Mesenchymal stem cell (in vitro differentiated cells and primary cell): ENCODE measurements around the gene STK32B.

Source experiments
- DNase-seq: peaks from one replicate; pipeline ENCODE4 v3.0.0-alpha.2; 2013
- H2AFZ ChIP-seq: one replicate; pipeline ENCODE4 v1.6.1; 2013; ENCODE audit warnings: low read depth, mild to moderate bottlenecking, control low read depth, inconsistent platforms, low read length, moderate library complexity
- H2AK5ac ChIP-seq: 2 replicates; pipeline ENCODE4 v1.6.1; 2013; ENCODE audit warnings: low read length, moderate library complexity, mild to moderate bottlenecking, inconsistent platforms; ENCODE audit not compliant: severe bottlenecking
- H2BK120ac ChIP-seq: one replicate; pipeline ENCODE4 v1.6.1; 2013; ENCODE audit warnings: low read depth, mild to moderate bottlenecking, inconsistent platforms, low read length, moderate library complexity
- H2BK12ac ChIP-seq, 2 experiments: one replicate each; pipeline ENCODE4 v1.6.1; 2013; ENCODE audit warnings: inconsistent platforms in 2 of 2, low read length in 2 of 2, mild to moderate bottlenecking in 2 of 2, moderate library complexity in 2 of 2, control low read depth in 1 of 2
- H2BK15ac ChIP-seq: one replicate; pipeline ENCODE4 v1.6.1; 2013; ENCODE audit warnings: mild to moderate bottlenecking, low read depth, inconsistent platforms; ENCODE audit not compliant: poor library complexity, severe bottlenecking
- H2BK5ac ChIP-seq: 2 replicates; pipeline ENCODE4 v1.6.1; 2013; ENCODE audit warnings: low read depth, mild to moderate bottlenecking, low read length, control low read depth, inconsistent platforms; ENCODE audit not compliant: poor library complexity, severe bottlenecking
- H3K14ac ChIP-seq, 2 experiments: one replicate each; pipeline ENCODE4 v1.6.1; 2013; ENCODE audit warnings: inconsistent platforms in 2 of 2, low read length in 2 of 2, control low read depth in 1 of 2, mild to moderate bottlenecking in 1 of 2, moderate library complexity in 1 of 2
- H3K18ac ChIP-seq, 2 experiments: one replicate each; pipeline ENCODE4 v1.6.1; 2013; ENCODE audit warnings: inconsistent platforms in 2 of 2, low read length in 2 of 2, control low read depth in 1 of 2, low read depth in 1 of 2, mild to moderate bottlenecking in 1 of 2
- H3K23ac ChIP-seq, 2 experiments: one replicate each; pipeline ENCODE4 v1.6.1; 2013; ENCODE audit warnings: inconsistent platforms in 2 of 2, low read length in 2 of 2, mild to moderate bottlenecking in 2 of 2, moderate library complexity in 2 of 2, control low read depth in 1 of 2
- H3K27ac ChIP-seq: 2 replicates; pipeline ENCODE4 v1.5.1; 2013; ENCODE audit warnings: mild to moderate bottlenecking, moderate library complexity, low read length, control low read depth, inconsistent platforms; ENCODE audit not compliant: poor library complexity, severe bottlenecking
- H3K27me3 ChIP-seq, 2 experiments: 2 replicates each; pipeline versions ENCODE4 v1.6.1 to v1.7.0; 2013; ENCODE audit warnings: low read length in 2 of 2, mild to moderate bottlenecking in 2 of 2, moderate library complexity in 2 of 2, control low read depth in 1 of 2, inconsistent platforms in 1 of 2; ENCODE audit not compliant: control insufficient read depth in 1 of 2, insufficient read depth in 1 of 2
- H3K36me3 ChIP-seq, 2 experiments: 2 replicates each; pipeline versions ENCODE4 v1.6.1 to v1.7.0; 2013; ENCODE audit warnings: low read length in 2 of 2, control low read depth in 1 of 2, inconsistent platforms in 1 of 2, low read depth in 1 of 2, mild to moderate bottlenecking in 1 of 2; ENCODE audit not compliant: insufficient read depth in 2 of 2, control insufficient read depth in 1 of 2
- H3K4ac ChIP-seq, 2 experiments: one replicate each; pipeline ENCODE4 v1.6.1; 2013; ENCODE audit warnings: inconsistent platforms in 2 of 2, low read length in 2 of 2, mild to moderate bottlenecking in 2 of 2, moderate library complexity in 2 of 2, control low read depth in 1 of 2, low read depth in 1 of 2
- H3K4me1 ChIP-seq: 2 replicates; pipeline ENCODE4 v1.6.1; 2013; ENCODE audit warnings: low read depth, low read length, control low read depth; ENCODE audit not compliant: control insufficient read depth, insufficient read depth
- H3K4me2 ChIP-seq: 2 replicates; pipeline ENCODE4 v1.6.1; 2013; ENCODE audit warnings: low read length, mild to moderate bottlenecking, inconsistent platforms; ENCODE audit not compliant: poor library complexity, severe bottlenecking
- H3K4me3 ChIP-seq, 2 experiments: 2 replicates each; pipeline versions ENCODE4 v1.5.1 to v1.7.0; 2013; ENCODE audit warnings: low read length in 2 of 2, mild to moderate bottlenecking in 2 of 2, control low read depth in 1 of 2, low read depth in 1 of 2; ENCODE audit not compliant: insufficient read depth in 1 of 2
- H3K79me1 ChIP-seq: replicated peaks from 2 replicates; pipeline ENCODE4 v1.6.1; 2013; ENCODE audit warnings: mild to moderate bottlenecking, control low read depth, low read length, inconsistent platforms; ENCODE audit not compliant: poor library complexity, severe bottlenecking
- H3K9ac ChIP-seq: 2 replicates; pipeline ENCODE4 v1.7.0; 2013; ENCODE audit warnings: mild to moderate bottlenecking, low read length, moderate library complexity
- H3K9me3 ChIP-seq: 2 replicates; pipeline ENCODE4 v1.7.0; 2013; ENCODE audit warnings: mild to moderate bottlenecking, low read length; ENCODE audit not compliant: control insufficient read depth
- H4K8ac ChIP-seq: one replicate; pipeline ENCODE4 v1.6.1; 2013; ENCODE audit warnings: inconsistent platforms, mild to moderate bottlenecking, low read length, moderate library complexity
- H4K91ac ChIP-seq: one replicate; pipeline ENCODE4 v1.6.1; 2013; ENCODE audit warnings: mild to moderate bottlenecking, low read length, inconsistent platforms
- WGBS: methylation state at CpG from one replicate; pipeline ENCODE4 v1.1.7; 2013; ENCODE audit warnings: mixed read lengths; 5-methylcytosine and 5-hydroxymethylcytosine counted together

The STK32B gene

DNA sequence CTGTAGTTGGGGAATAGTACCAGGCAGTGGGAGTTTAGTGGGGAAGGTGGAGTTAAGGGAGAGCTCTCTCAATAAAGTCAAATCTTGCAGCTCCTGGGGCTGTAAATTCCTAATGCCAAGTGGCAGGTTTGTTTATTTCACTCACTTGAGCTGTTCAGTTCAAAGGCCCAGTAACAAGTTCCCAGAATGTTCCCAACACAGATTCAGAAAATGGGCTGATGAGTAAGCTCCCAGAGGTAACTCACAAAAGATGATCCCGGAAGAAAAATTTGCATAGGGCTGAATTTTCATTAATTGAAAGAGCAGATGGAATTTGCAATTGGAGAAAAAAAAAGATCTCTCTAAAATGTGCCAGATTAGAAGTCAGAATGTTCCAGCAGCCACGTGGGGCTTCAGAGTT, 370.9 kb downstream of the STK32B start:
- Histone ChIP-seq H3K4ac (no peak overlapping the region), H2BK120ac (no peak overlapping the region), H3K18ac (no peak overlapping the region), H3K9ac (no peak overlapping the region), H3K9me3 (peaks cover 10% of the 10 kb centered on the region), H3K27ac (no peak overlapping the region), H2BK12ac (no peak overlapping the region), H3K79me1 (no peaks in the 10 kb centered on the region), H2BK5ac (no peak overlapping the region), H3K23ac (no peak overlapping the region), H3K14ac (no peak overlapping the region), H3K27me3 (no peaks in the 10 kb centered on the region), H2AFZ (no peak overlapping the region), H4K91ac (no peak overlapping the region), H2BK15ac (no peak overlapping the region), H3K36me3 (peaks cover 6 to 8% of the 10 kb centered on the region in 2 experiments), H4K8ac (no peak overlapping the region), H2AK5ac (no peak overlapping the region), H3K4me2 (no peak overlapping the region), H3K4me3 (no peak overlapping the region), H3K4me1 (no peaks in the 10 kb centered on the region)
- 70% methylated on average over 2 of the region's 2 CpGs for WGBS
- DNase-seq: no peak

DNA sequence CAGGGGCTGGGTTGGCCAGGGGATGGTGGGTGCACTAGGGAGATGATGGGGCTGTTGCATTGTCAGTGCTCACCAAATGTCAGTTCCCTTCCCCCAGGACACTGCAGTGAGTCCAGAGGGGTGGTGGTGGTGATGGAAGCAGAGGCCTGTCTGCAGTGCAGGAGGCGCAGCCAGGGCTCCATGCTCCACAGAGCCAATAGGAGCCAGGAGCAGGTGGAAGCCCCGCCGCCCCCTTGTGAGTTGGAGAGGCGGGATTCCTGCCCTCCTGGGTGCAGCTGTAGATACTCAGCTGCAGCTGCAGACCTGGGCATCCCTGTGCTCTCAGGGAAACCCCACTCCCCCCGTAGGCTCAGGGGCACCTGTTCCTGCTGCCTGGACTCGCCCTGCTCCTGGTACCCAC, 372.4 kb downstream of the STK32B start:
- no peak overlapping the region for H3K4me3 ChIP-seq
- no peak overlapping the region for H2BK120ac ChIP-seq
- no peak overlapping the region for H3K23ac ChIP-seq
- no peak overlapping the region for H2BK15ac ChIP-seq
- H3K4me2 ChIP-seq: no peak overlapping the region
- no peak overlapping the region for H3K14ac ChIP-seq
- no peak overlapping the region for H2AFZ ChIP-seq
- H3K27ac ChIP-seq: no peak overlapping the region
- H3K4ac ChIP-seq: no peak overlapping the region
- no peak for DNase-seq
- H2BK12ac ChIP-seq: no peak overlapping the region
- no peak overlapping the region for H2BK5ac ChIP-seq
- H3K36me3 ChIP-seq: peaks cover 0 to 6% of the 10 kb centered on the region in 2 experiments
- H3K4me1 ChIP-seq: no peaks in the 10 kb centered on the region
- no peak overlapping the region for H3K18ac ChIP-seq
- H3K79me1 ChIP-seq: no peaks in the 10 kb centered on the region
- H2AK5ac ChIP-seq: no peak overlapping the region
- H3K9me3 ChIP-seq: no peaks in the 10 kb centered on the region
- H3K27me3 ChIP-seq: no peaks in the 10 kb centered on the region
- no peak overlapping the region for H4K91ac ChIP-seq
- 73% methylated on average over 6 of the region's 6 CpGs for WGBS
- no peak overlapping the region for H4K8ac ChIP-seq
- no peak overlapping the region for H3K9ac ChIP-seq

GRCh38 chr4:5424211-5424610, 372.9 kb downstream of the STK32B start:
- H3K9me3 ChIP-seq: no peaks in the 10 kb centered on the region
- no peak overlapping the region for H2AK5ac ChIP-seq
- H2BK5ac ChIP-seq: no peak overlapping the region
- no peak overlapping the region for H3K4me2 ChIP-seq
- no peak overlapping the region for H3K23ac ChIP-seq
- no peak overlapping the region for H2AFZ ChIP-seq
- H3K18ac ChIP-seq: no peak overlapping the region
- no peak overlapping the region for H3K14ac ChIP-seq
- no peak overlapping the region for H2BK12ac ChIP-seq
- DNase-seq: no peak
- no peak overlapping the region for H3K4me3 ChIP-seq
- WGBS: 81% methylated on average over 3 of the region's 3 CpGs
- H3K79me1 ChIP-seq: no peaks in the 10 kb centered on the region
- H2BK120ac ChIP-seq: no peak overlapping the region
- H3K4me1 ChIP-seq: no peaks in the 10 kb centered on the region
- H3K4ac ChIP-seq: no peak overlapping the region
- H3K27ac ChIP-seq: no peak overlapping the region
- no peak overlapping the region for H3K9ac ChIP-seq
- peaks cover 0 to 6% of the 10 kb centered on the region in 2 experiments for H3K36me3 ChIP-seq
- H3K27me3 ChIP-seq: no peaks in the 10 kb centered on the region
- H4K91ac ChIP-seq: no peak overlapping the region
- no peak overlapping the region for H2BK15ac ChIP-seq
- no peak overlapping the region for H4K8ac ChIP-seq

DNA sequence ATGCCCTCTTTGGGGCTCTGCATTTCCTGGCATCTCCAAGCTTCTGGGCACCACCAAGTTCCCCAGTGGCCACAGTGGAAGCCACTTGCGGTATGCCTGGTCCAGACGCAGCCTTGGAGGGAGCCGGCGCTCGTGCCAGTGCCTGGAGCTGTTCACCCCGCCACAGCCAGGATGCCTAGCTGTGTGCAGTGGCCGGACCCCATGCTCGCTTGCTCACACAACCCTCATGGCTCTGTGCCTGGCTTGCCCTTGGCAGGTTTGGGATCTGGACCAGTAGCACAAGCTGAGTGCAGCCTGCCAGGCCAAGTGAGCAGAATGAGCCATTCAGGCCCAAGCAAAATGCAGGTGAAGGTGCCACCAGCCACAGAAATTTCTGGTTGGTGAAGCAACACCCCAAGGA, 373.6 kb downstream of the STK32B start:
- Histone ChIP-seq H3K23ac (no peak overlapping the region), H3K4me1 (no peaks in the 10 kb centered on the region), H3K27ac (no peak overlapping the region), H3K79me1 (no peaks in the 10 kb centered on the region), H2AFZ (no peak overlapping the region), H3K14ac (no peak overlapping the region), H3K4ac (no peak overlapping the region), H3K9me3 (peaks cover under 1% of the 10 kb centered on the region), H3K18ac (no peak overlapping the region), H2BK5ac (no peak overlapping the region), H3K27me3 (no peaks in the 10 kb centered on the region), H3K36me3 (peaks cover 0 to 6% of the 10 kb centered on the region in 2 experiments), H3K4me2 (no peak overlapping the region), H2AK5ac (no peak overlapping the region), H2BK12ac (no peak overlapping the region), H4K8ac (no peak overlapping the region), H3K4me3 (no peak overlapping the region), H3K9ac (no peak overlapping the region), H2BK15ac (no peak overlapping the region), H2BK120ac (no peak overlapping the region), H4K91ac (no peak overlapping the region)
- DNase-seq: no peak
- WGBS: 88% methylated on average over 8 of the region's 8 CpGs
